Cerebellar cortex (tissue), 1 donor: ENCODE measurements around the gene RTF1.
"Not testable (repeated sequence)": the region's sequence is repeated elsewhere in the genome, so short reads cannot be mapped to it uniquely, and the experiment has no call there.

Experiments
- DNase-seq: peaks from one replicate; pipeline ENCODE4 v3.0.0-alpha.2; 2015; ENCODE audit warnings: low spot score

Gene RTF1

DNA sequence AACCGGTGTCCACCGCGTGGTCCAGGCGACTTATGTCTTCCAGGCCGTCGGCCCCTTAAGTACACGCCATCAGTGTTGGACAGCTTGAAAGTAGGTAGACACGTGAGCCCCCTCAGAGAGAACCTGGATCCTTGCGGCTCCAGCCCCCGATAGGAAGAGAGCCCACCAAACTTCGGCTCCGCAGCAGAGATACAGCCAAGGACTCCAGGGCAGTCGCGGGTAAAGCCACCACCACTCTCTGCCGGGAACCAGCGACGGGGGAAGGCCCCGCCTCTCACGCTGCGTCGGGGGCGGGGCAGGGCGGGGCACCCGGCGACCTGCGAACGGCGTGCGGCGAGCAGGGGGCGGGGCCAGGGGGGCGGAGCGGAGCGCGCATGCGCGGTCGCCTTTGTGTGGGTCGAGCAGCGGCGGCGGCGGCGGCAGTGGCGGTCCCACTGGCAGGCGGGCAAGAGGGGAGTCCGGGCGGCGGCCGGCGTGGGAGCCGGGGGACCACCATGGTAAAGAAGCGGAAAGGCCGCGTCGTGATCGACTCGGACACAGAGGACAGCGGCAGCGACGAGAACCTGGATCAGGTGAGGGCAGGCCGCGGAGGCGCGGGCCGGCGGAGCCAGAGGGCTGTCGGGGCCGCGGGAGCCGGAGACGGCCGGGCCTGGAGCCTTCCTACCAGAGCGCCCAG is at the start of gene RTF1:
Gene RTF1, plus strand, starts transcription at position 354 of the 676 bp plus-strand sequence. Its CDS starts 21 bp downstream, at position 375.
- peak; percentile 88 for DNase-seq

GRCh38 chr15:41367418-41367817 is 49.5 kb upstream of the RTF1 start:
- no peak for DNase-seq

- DNase-seq: no peak
Measured at GRCh38 chr15:41377978-41378377, 38.9 kb upstream of the RTF1 start.

DNA sequence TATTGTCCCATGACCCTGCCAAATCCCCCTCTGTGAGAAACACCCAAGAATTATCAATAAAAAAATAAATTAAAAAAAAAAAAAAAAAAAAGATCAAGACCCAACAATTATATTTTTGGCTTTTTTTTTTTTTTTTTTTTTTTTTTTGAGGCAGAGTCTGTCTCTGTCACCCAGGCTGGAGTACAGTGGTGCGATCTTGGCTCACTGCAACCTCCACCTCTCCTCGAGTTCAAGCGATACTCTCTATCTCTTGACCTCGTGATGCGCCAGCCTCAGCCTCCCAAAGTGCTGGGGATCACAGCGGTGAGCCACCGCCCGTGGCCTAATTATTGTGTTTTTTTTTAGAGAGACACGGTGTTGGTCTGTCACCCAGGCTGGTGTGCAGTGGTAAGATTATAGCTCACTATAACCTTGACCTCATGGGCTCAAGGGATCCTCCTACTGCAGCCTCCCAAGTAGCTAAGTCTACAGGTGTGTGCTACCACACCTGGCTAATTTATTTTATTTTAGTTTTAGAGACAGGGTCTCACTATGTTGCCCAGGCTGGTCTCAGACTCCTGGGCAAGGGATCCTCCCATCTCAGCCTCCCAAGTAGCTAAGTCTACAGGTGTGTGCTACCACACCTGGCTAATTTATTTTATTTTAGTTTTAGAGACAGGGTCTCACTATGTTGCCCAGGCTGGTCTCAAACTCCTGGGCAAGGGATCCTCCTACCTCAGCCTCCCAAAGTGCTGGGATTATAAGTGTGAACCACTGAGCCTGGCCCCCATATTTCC is 32.7 kb upstream of the RTF1 start:
- DNase-seq: not testable (repeated sequence)

DNA sequence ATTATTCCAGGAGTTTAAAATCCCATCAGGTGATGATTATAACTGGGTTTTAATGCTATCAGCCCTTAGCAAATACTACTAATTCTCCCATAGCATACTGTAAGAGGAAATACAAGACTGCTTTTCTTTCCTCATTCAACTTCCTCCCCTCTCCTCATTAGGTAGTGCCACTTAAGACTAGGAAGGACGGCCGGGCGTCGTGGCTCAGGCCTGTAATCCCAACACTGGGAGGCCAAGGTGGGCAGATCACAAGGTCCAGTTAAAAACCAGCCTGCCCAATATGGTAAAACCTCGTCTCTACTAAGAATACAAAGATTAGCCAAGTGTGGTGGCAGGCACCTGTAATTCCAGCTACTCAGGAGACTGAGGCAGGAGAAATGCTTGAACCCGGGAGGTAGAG is 29.2 kb upstream of the RTF1 start:
- DNase-seq: no peak

DNA sequence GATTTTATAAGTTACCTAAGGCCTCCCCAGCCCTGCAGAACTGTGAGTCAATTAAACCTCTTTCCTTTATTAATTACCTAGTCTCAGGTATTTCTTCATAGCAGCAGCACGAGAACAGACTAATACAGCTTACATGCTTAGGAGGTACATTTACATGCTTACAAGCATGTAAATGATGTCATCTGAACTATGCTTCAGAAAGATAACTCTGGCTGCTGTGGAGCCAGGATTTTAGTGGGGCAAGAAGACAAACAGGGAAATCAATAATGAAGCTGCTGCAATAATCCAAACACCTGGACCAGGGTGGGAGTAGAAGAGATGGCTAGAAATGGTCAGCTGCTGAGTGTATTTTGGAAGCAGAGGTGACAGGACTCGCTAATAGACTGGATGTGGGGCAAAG is 24.2 kb upstream of the RTF1 start:
- no peak for DNase-seq

- DNase-seq: no peak
Measured at GRCh38 chr15:41394924-41395323, 22.0 kb upstream of the RTF1 start.

DNA sequence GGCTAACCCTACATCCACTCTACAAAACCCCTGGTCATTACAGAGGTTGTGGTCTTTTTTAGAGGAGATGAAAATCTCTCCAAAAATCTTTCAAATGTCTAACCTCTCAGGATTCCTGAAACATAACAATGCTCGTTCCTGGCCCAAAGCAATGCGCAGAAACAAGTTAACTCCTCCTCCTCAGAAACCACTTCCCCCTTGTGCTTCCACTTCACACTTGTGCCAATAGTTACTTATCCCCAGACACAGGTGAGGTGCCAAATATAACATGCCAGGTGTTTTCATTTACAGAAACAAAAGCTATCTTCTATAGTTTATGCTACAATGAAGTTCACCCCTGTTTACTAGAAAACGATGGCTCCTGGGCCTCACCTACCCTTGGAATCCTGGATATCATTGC is 20.8 kb upstream of the RTF1 start:
- no peak for DNase-seq

DNA sequence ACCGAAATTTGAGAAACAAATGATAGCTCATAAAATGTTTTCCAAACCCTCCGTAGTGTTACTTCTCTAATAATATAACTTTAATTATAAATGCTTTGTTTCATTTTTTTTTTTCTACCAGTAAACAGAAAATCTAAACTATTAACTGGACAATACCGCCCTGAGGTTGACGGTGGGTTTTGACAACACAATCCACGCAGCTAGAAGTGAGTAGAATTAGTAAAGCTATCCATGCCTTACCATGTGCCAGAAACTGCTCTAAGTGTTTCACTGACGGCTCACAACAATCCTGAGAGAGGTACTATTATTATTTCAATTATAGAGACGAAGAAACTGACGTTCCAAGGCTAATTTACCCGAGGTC is 15.0 kb upstream of the RTF1 start:
- no peak for DNase-seq

GRCh38 chr15:41407341-41407740 is 9.6 kb upstream of the RTF1 start:
- no peak for DNase-seq

GRCh38 chr15:41408234-41408641 is 8.7 kb upstream of the RTF1 start:
- no peak for DNase-seq

DNA sequence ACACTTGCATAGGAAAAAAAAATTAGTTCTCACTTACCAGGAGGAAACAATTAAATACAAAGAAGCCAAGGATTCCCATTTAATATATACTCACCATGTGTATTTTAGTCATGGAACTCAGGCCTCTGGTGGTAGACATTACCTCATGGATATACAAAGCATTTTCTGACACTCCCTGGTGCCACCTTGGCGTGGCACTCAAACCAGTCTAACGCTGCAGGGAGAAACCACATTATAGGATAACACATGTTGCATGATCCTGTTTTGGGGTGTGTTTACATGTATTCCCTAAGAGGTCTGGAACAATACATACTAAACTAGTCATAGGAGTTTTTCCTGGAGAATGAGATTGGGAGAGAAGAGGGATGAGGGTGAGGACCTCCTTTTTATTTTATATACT is 5.9 kb upstream of the RTF1 start:
- DNase-seq: no peak

GRCh38 chr15:41411441-41411840 is 5.5 kb upstream of the RTF1 start:
- DNase-seq: no peak

DNA sequence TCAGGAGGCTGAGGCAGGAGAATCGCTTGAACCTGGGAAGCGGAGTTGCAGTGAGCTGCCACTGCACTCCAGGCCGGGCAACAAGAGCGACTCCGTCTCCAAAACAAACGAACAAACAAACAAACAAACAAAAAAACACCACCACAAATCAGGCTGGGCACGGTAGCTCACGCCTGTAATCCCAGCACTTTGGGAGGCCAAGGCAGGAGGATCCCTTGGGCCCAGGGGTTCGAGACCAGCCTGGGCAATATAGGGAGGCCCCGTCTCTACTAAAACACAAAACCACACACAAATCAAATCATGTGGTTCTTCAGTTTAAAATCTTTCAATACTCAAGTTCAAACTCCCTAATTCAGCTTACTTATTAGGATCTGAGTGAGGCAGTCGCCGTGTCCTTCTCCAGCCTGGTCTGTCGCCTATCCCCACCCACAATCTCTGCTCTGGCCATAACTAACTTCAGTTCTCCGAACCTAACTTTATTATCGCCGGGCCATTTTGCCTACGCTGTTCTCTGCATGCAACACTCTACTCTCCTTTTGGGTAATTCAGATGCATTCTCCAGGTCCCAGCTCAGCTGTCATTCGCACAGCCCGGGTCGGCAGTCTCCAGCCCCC is 660 bp upstream of the RTF1 start:
- no peak for DNase-seq

GRCh38 chr15:41417418-41418195 is 712 bp downstream of the RTF1 start:
- peak; percentile 5 for DNase-seq

GRCh38 chr15:41423979-41424659 is 7.2 kb downstream of the RTF1 start:
- DNase-seq: no peak

DNA sequence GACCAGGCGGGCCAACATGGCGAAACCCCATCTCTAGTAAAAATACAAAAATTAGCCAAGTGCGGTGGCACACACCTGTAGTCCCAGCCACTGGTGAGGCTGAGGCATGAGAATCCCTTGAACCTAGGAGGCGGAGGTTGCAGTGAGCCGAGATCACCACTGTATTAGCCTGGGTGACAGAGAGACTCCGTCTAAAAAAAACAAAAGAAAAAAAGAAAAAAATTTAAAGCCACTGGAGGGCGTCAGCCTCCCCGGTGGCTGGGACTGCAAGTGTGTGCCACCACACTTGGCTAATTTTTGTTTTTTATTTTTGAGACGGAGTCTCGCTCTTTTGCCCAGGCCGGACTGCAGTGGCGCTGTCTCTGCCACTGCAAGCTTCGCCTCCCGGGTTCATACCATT is 7.9 kb downstream of the RTF1 start:
- no peak for DNase-seq

- not testable (repeated sequence) for DNase-seq
Measured at GRCh38 chr15:41425907-41426306, 9.0 kb downstream of the RTF1 start.

- DNase-seq: no peak
Measured at GRCh38 chr15:41429003-41429890, 12.4 kb downstream of the RTF1 start.

DNA sequence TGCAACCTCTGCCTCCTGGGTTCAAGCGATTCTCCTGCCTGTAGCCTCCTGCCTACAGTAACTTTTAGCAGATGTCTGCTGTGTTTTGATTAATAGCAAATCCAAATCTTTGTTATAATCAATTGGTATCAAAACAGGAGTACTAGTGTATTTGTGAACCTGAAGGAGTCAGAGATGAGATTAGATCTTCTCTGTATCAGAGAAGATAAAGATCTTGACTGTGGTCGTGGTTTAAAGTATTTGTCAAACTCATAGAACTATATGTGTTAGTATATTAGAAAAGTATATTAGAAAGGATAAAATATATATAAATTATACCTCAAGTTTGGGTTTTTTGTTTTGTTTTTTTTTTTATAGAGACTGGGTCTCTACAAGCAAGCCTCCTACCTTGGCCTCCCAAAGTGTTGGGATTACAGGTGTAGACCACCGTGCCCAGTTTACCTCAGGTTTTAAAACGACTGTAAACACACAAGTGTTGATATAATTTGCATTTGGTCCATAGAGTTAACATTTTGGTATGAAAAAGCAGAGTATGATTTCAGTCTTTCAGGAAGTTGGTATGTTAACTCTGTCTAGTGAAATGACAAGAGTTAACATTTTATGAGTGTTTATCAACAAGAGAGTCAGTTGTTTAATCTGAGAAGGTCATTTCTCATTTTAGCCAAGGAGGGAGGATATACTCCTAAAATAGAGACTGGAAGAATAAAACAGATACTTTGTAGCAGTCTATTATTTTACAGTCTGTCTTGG is 18.3 kb downstream of the RTF1 start:
- DNase-seq: no peak
